ENCODE measurements around the gene TANC1. TPM values are rescaled to one million over a fixed set of nuclear protein-coding genes. Genes with fewer than 3 reads are reported as not detected.

TANC1 gene
- total and polyA plus RNA-seq, 11 donors: 26.6 to 91.1 (median 68.8) TPM

- intact Hi-C loops (cut with DNase I): loop anchor here in 1 of 10 donors (5.0 kb wide), 1 partner anchor 37 kb away; no protein-coding TSS in a partner anchor
- H3K4me3 ChIP-seq: no peak overlapping the region
- WGBS, 4 donors: 23 to 30% (median 24%) methylated on average over 13 of the region's 13 CpGs
These were observed 161.4 kb downstream of the TANC1 start for GRCh38 chr2:159129824-159130223.

GRCh38 chr2:159130302-159130701, 161.9 kb downstream of the TANC1 start:
- ATAC-seq: no peak
- no peak for DNase-seq
- Histone ChIP-seq H3K4me3 (no peak overlapping the region), H3K36me3 (peaks cover 0 to 3% (median 0%) of the 10 kb centered on the region in 9 donors), H3K27ac (peak overlapping the region in 10 of 12 donors; percentile 4 to 94 (median 52)), H3K9me3 (no peaks in the 10 kb centered on the region), H3K4me1 (peaks cover 4 to 89% (median 58%) of the 10 kb centered on the region in 12 donors), H3K27me3 (no peaks in the 10 kb centered on the region)
- 65 to 77% (median 72%) methylated on average over 6 of the region's 6 CpGs for WGBS, 4 donors
- TF ChIP-seq, protein P1, sequence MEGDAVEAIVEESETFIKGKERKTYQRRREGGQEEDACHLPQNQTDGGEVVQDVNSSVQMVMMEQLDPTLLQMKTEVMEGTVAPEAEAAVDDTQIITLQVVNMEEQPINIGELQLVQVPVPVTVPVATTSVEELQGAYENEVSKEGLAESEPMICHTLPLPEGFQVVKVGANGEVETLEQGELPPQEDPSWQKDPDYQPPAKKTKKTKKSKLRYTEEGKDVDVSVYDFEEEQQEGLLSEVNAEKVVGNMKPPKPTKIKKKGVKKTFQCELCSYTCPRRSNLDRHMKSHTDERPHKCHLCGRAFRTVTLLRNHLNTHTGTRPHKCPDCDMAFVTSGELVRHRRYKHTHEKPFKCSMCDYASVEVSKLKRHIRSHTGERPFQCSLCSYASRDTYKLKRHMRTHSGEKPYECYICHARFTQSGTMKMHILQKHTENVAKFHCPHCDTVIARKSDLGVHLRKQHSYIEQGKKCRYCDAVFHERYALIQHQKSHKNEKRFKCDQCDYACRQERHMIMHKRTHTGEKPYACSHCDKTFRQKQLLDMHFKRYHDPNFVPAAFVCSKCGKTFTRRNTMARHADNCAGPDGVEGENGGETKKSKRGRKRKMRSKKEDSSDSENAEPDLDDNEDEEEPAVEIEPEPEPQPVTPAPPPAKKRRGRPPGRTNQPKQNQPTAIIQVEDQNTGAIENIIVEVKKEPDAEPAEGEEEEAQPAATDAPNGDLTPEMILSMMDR (IDR thresholded peaks at IDR 0.05): no peak
- no peak for TF ChIP-seq POLR2A (IDR thresholded peaks at IDR 0.05)
- intact Hi-C loops (cut with DNase I): no loop called here

More at GRCh38 chr2:159129824-159130223, 161.4 kb downstream of the TANC1 start:
- TF ChIP-seq POLR2A (IDR thresholded peaks at IDR 0.05): no peak
- TF ChIP-seq, protein P1 (IDR thresholded peaks at IDR 0.05): no peak
- no peaks in the 10 kb centered on the region for H3K27me3 ChIP-seq
- H3K27ac ChIP-seq: peak overlapping the region in 10 of 12 donors; percentile 4 to 94 (median 52)
- peaks cover 0 to 3% (median 0%) of the 10 kb centered on the region in 9 donors for H3K36me3 ChIP-seq
- ATAC-seq: peak in 3 of 4 donors; percentile 35 to 44 (median 43)
- H3K9me3 ChIP-seq: no peaks in the 10 kb centered on the region
- H3K4me1 ChIP-seq: peaks cover 4 to 89% (median 57%) of the 10 kb centered on the region in 12 donors
- DNase-seq: peak; percentile 49 to 69 (median 56)

DNA sequence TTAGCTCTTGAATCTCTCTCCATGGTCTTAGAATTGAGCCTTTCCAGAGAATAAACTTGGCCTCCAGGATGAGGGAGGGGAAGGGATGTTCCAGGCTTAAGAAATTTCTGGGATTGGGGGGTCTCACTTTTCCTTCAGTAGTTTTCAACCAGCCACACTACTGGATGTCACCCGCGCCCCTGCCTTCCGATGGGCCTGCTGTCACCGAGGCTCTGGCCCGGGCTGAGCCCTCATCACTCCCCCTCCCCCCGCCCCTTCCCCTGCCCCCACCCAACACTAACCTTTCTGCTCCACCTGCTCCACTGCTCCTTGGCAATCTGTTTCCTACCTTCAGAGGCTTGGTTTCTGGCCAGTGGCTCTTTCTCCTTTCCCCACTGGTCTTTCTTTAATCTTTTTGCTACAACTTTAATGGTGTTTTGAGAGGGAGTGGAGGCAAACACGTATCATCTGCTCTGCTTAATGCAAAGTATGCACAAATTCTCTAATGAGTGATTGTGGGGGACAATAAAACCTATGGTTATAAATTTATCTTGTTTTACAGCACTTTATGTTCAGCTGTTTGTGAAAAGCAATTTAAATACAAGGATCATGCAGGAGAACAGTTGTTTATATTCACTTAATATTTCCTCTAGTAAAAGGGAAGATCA, 162.9 kb downstream of the TANC1 start:
- intact Hi-C loops (cut with DNase I): no loop called here
- TF ChIP-seq, protein P1 (IDR thresholded peaks at IDR 0.05): no peak
- TF ChIP-seq POLR2A (IDR thresholded peaks at IDR 0.05): no peak
- Histone ChIP-seq H3K36me3 (peaks cover 0 to 3% (median 0%) of the 10 kb centered on the region in 9 donors), H3K4me3 (no peak overlapping the region), H3K27me3 (no peaks in the 10 kb centered on the region), H3K9me3 (no peaks in the 10 kb centered on the region), H3K4me1 (peaks cover 4 to 89% (median 59%) of the 10 kb centered on the region in 12 donors), H3K27ac (peak overlapping the region in 11 of 12 donors; percentile 2 to 94 (median 60))
- no peak for ATAC-seq
- 72 to 80% (median 75%) methylated on average over 7 of the region's 7 CpGs for WGBS, 4 donors
- no peak for DNase-seq

DNA sequence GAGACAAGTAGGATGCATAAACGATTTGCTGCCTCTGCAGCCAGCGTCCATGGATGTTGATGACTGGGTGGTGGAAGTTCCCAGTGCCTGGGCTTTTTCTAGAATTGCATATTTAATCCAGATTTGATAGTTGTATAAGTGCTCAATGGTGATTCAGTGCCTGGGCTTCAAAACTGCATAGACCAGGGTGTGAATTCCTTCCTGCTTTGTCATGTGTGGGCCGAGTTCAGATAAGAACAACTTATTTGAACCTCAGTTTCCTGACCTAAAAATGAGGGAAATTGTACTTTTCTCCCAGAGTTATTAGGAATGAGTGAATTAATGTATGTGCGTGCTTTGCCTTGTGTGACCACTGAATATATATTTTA, 163.5 kb downstream of the TANC1 start:
- H3K36me3 ChIP-seq: peaks cover 0 to 3% (median 0%) of the 10 kb centered on the region in 9 donors
- no peaks in the 10 kb centered on the region for H3K9me3 ChIP-seq
- peak overlapping the region in 11 of 12 donors; percentile 2 to 94 (median 60) for H3K27ac ChIP-seq
- DNase-seq (no peak), ATAC-seq (no peak)
- intact Hi-C loops (cut with DNase I): no loop called here
- H3K4me3 ChIP-seq: no peak overlapping the region
- H3K27me3 ChIP-seq: no peaks in the 10 kb centered on the region
- WGBS, 4 donors: 27 to 33% (median 30%) methylated on average over 4 of the region's 4 CpGs
- peaks cover 4 to 89% (median 61%) of the 10 kb centered on the region in 12 donors for H3K4me1 ChIP-seq
- no peak for TF ChIP-seq POLR2A (IDR thresholded peaks at IDR 0.05)
